Activated naive CD4-positive, alpha-beta T cell treated with anti-CD3 and anti-CD28 coated beads, Interleukin-2, amount 50 U/mL, for 72 hours (primary cell): ENCODE results near the gene PPM1K. TPM values are rescaled to one million over a fixed set of nuclear protein-coding genes. Genes with fewer than 3 reads are reported as not detected.

Experiments
- ATAC-seq, 2 donors: fragments of 150-1000 bp; cut with Tn5 transposase; 2 replicates each; pipeline ENCODE4 v1.10.0; 2021; ENCODE audit warnings: mild to moderate bottlenecking in 2 of 2, moderate library complexity in 2 of 2
- DNase-seq, 2 donors: peaks; one replicate each; pipeline ENCODE4 v3.0.0; 2021 to 2022; ENCODE audit warnings: low spot score in 2 of 2
- H3K27ac Mint-ChIP-seq, 2 donors: one replicate each; pipeline ENCODE4 v1.8.0; 2022; ENCODE audit warnings: mild to moderate bottlenecking in 2 of 2, mixed read lengths in 2 of 2
- H3K36me3 Mint-ChIP-seq, 2 donors: one replicate each; pipeline ENCODE4 v1.8.0; 2022; ENCODE audit warnings: mixed read lengths in 2 of 2
- H3K9me3 Mint-ChIP-seq, 2 donors: one replicate each; pipeline ENCODE4 v1.8.0; 2022; ENCODE audit warnings: mixed read lengths in 2 of 2
- total RNA-seq, 2 donors: library from RNA; stranded (reverse); gene quantifications; one replicate each; pipeline ENCODE4 v1.2.3, GENCODE V29; 2022

The PPM1K gene
- total RNA-seq, 2 donors from 2014 or later = 48.4 to 55.8 TPM

- H3K36me3 Mint-ChIP-seq = peaks cover 25 to 31% of the 10 kb centered on the region in 2 donors
- DNase-seq (no peak), ATAC-seq (no peak)
- H3K9me3 Mint-ChIP-seq = no peaks in the 10 kb centered on the region
- H3K27ac Mint-ChIP-seq = peak overlapping the region; percentile 99
These were observed 883 bp upstream of the PPM1K start for GRCh38 chr4:88285235-88285653.

- Mint-ChIP-seq H3K36me3 (peaks cover 26 to 34% of the 10 kb centered on the region in 2 donors), H3K27ac (peak overlapping the region; percentile 99 to 100)
- ATAC-seq = peak; percentile 26 to 42
These were observed 511 bp downstream of the PPM1K start for GRCh38 chr4:88283661-88284438.

GRCh38 chr4:88280228-88280795 is 4.0 kb downstream of the PPM1K start:
- DNase-seq = no peak
- Mint-ChIP-seq H3K36me3 (peaks cover 32 to 52% of the 10 kb centered on the region in 2 donors), H3K27ac (peak overlapping the region; percentile 40 to 89), H3K9me3 (no peaks in the 10 kb centered on the region)
- no peak for ATAC-seq

More at GRCh38 chr4:88283661-88284438, 511 bp downstream of the PPM1K start:
- DNase-seq = peak; percentile 59 to 66
- no peaks in the 10 kb centered on the region for H3K9me3 Mint-ChIP-seq

- ATAC-seq (no peak), DNase-seq (no peak)
- Mint-ChIP-seq H3K9me3 (no peaks in the 10 kb centered on the region), H3K36me3 (peaks cover 14 to 46% of the 10 kb centered on the region in 2 donors), H3K27ac (no peak overlapping the region)
These were observed 6.6 kb downstream of the PPM1K start for GRCh38 chr4:88277711-88278225.

- DNase-seq (no peak), ATAC-seq (no peak)
- Mint-ChIP-seq H3K9me3 (no peaks in the 10 kb centered on the region), H3K27ac (no peak overlapping the region), H3K36me3 (peaks cover 14 to 42% of the 10 kb centered on the region in 2 donors)
These were observed 7.2 kb downstream of the PPM1K start for GRCh38 chr4:88276952-88277710.

GRCh38 chr4:88275949-88276515 is 8.3 kb downstream of the PPM1K start:
- H3K36me3 Mint-ChIP-seq = peaks cover 14 to 33% of the 10 kb centered on the region in 2 donors
- H3K27ac Mint-ChIP-seq = no peak overlapping the region
- no peak for ATAC-seq

GRCh38 chr4:88275516-88275915 is 8.8 kb downstream of the PPM1K start:
- DNase-seq (no peak), ATAC-seq (no peak)
- Mint-ChIP-seq H3K9me3 (no peaks in the 10 kb centered on the region), H3K27ac (peak overlapping the region in 1 of 2 donors; percentile 72), H3K36me3 (peaks cover 12 to 31% of the 10 kb centered on the region in 2 donors)

More at GRCh38 chr4:88275949-88276515, 8.3 kb downstream of the PPM1K start:
- H3K9me3 Mint-ChIP-seq = no peaks in the 10 kb centered on the region
- DNase-seq = no peak

GRCh38 chr4:88268913-88269312 is 15.4 kb downstream of the PPM1K start:
- Mint-ChIP-seq H3K9me3 (no peaks in the 10 kb centered on the region), H3K36me3 (peaks cover 0 to 9% of the 10 kb centered on the region in 2 donors), H3K27ac (no peak overlapping the region)
- no peak for ATAC-seq
- DNase-seq = no peak

- no peaks in the 10 kb centered on the region for H3K9me3 Mint-ChIP-seq
These were observed 20.0 kb downstream of the PPM1K start for GRCh38 chr4:88264336-88264735.

GRCh38 chr4:88257726-88258125 is 26.6 kb downstream of the PPM1K start:
- ATAC-seq = no peak
- DNase-seq = no peak
- H3K9me3 Mint-ChIP-seq = no peaks in the 10 kb centered on the region
- no peak overlapping the region for H3K27ac Mint-ChIP-seq
- peaks cover 4 to 10% of the 10 kb centered on the region in 2 donors for H3K36me3 Mint-ChIP-seq

More at GRCh38 chr4:88264336-88264735, 20.0 kb downstream of the PPM1K start:
- peaks cover 4 to 17% of the 10 kb centered on the region in 2 donors for H3K36me3 Mint-ChIP-seq
- ATAC-seq = no peak
- H3K27ac Mint-ChIP-seq = no peak overlapping the region
- DNase-seq = no peak

GRCh38 chr4:88255111-88255510 is 29.2 kb downstream of the PPM1K start:
- DNase-seq = no peak
- no peak for ATAC-seq
- no peaks in the 10 kb centered on the region for H3K36me3 Mint-ChIP-seq
- H3K27ac Mint-ChIP-seq = no peak overlapping the region
- H3K9me3 Mint-ChIP-seq = no peaks in the 10 kb centered on the region

- no peaks in the 10 kb centered on the region for H3K9me3 Mint-ChIP-seq
- ATAC-seq = no peak
These were observed 32.4 kb downstream of the PPM1K start for GRCh38 chr4:88251924-88252323.

GRCh38 chr4:88247148-88247547 is 37.2 kb downstream of the PPM1K start:
- ATAC-seq (no peak), DNase-seq (no peak)
- Mint-ChIP-seq H3K27ac (no peak overlapping the region), H3K36me3 (no peaks in the 10 kb centered on the region), H3K9me3 (no peaks in the 10 kb centered on the region)

More at GRCh38 chr4:88251924-88252323, 32.4 kb downstream of the PPM1K start:
- DNase-seq = no peak
- no peaks in the 10 kb centered on the region for H3K36me3 Mint-ChIP-seq
- no peak overlapping the region for H3K27ac Mint-ChIP-seq

GRCh38 chr4:88246600-88246999 is 37.8 kb downstream of the PPM1K start:
- no peaks in the 10 kb centered on the region for H3K9me3 Mint-ChIP-seq
- no peak overlapping the region for H3K27ac Mint-ChIP-seq
- ATAC-seq (no peak), DNase-seq (no peak)
- no peaks in the 10 kb centered on the region for H3K36me3 Mint-ChIP-seq

GRCh38 chr4:88244816-88245579 is 39.4 kb downstream of the PPM1K start:
- ATAC-seq (peak; percentile 50 to 86), DNase-seq (peak; percentile 17 to 56)
- Mint-ChIP-seq H3K27ac (peak overlapping the region in 1 of 2 donors; percentile 58), H3K9me3 (no peaks in the 10 kb centered on the region), H3K36me3 (no peaks in the 10 kb centered on the region)

GRCh38 chr4:88244056-88244455 is 40.3 kb downstream of the PPM1K start:
- Mint-ChIP-seq H3K27ac (no peak overlapping the region), H3K9me3 (no peaks in the 10 kb centered on the region), H3K36me3 (no peaks in the 10 kb centered on the region)
- ATAC-seq = no peak
- no peak for DNase-seq
